Caco-2 (cell line): ENCODE data around the gene RPH3AL. TPM values are rescaled to one million over a fixed set of nuclear protein-coding genes. Genes with fewer than 3 reads are reported as not detected.

Experiments used
- BruUV-seq: library from RNA; stranded (reverse); fragments of 400-500 nt; replicated peaks from 2 replicates; lab custom pipeline; 2021; lab: Mats Ljungman, UMichigan
- CTCF ChIA-PET: fragments of 300-600 bp; sonication (Branson Sonifier 250); formaldehyde crosslinking; loops from one replicate; lab custom pipeline; 2022; ENCODE audit warnings: antibody characterized with exemption; lab: Charles Lee
- POLR2A ChIA-PET: fragments of 300-600 bp; sonication (Branson Sonifier 250); formaldehyde crosslinking; loops from one replicate; lab custom pipeline; 2022; ENCODE audit warnings: antibody characterized with exemption; lab: Charles Lee
- DNase-seq, 2 experiments: peaks; one replicate each; pipeline versions ENCODE4 v3.0.0 to v3.0.0-alpha.2; 2020 to 2022
- H3K27me3 ChIP-seq: replicated peaks from 2 replicates; pipeline ENCODE4 v1.6.0; 2011; ENCODE audit warnings: low read length; ENCODE audit not compliant: control insufficient read depth, insufficient read depth
- H3K36me3 ChIP-seq: 2 replicates; pipeline ENCODE4 v1.5.1; 2011; ENCODE audit warnings: low read length; ENCODE audit not compliant: control insufficient read depth, insufficient read depth
- H3K4me1 ChIP-seq: fragments of 250-450 bp; sonication (Bioruptor Pico); 2 replicates; pipeline ENCODE4 v1.5.1; 2020; ENCODE audit warnings: mild to moderate bottlenecking
- H3K4me3 ChIP-seq: 2 replicates; pipeline ENCODE4 v1.5.1; 2011; ENCODE audit warnings: low read depth, mild to moderate bottlenecking, control low read depth, low read length
- H3K9me3 ChIP-seq: fragments of 250-450 bp; sonication (Bioruptor Pico); 2 replicates; pipeline ENCODE4 v1.5.1; 2020; ENCODE audit warnings: mild to moderate bottlenecking, moderate library complexity
- H3K27ac Mint-ChIP-seq: one replicate; pipeline ENCODE4 v1.8.0; 2022; ENCODE audit warnings: mixed read lengths; ENCODE audit not compliant: unreplicated experiment
- H3K27me3 Mint-ChIP-seq: one replicate; pipeline ENCODE4 v1.8.0; 2022; ENCODE audit warnings: mixed read lengths; ENCODE audit not compliant: insufficient read depth, unreplicated experiment
- H3K36me3 Mint-ChIP-seq: one replicate; pipeline ENCODE4 v1.8.0; 2022; ENCODE audit warnings: mild to moderate bottlenecking, mixed read lengths; ENCODE audit not compliant: insufficient read depth, unreplicated experiment
- H3K4me1 Mint-ChIP-seq: one replicate; pipeline ENCODE4 v1.8.0; 2022; ENCODE audit warnings: low read depth, mixed read lengths; ENCODE audit not compliant: unreplicated experiment
- H3K4me3 Mint-ChIP-seq: one replicate; pipeline ENCODE4 v1.8.0; 2022; ENCODE audit warnings: mild to moderate bottlenecking, moderate library complexity, mixed read lengths; ENCODE audit not compliant: unreplicated experiment
- H3K9me3 Mint-ChIP-seq: one replicate; pipeline ENCODE4 v1.8.0; 2022; ENCODE audit warnings: mixed read lengths; ENCODE audit not compliant: unreplicated experiment
- intact Hi-C: fragments of 100-400 bp; cut with micrococcal nuclease; formaldehyde crosslinking; loops from one replicate; pipeline ENCODE4 v1.10.0; 2022; ENCODE audit not compliant: unreplicated experiment
- total RNA-seq: library from RNA; stranded (reverse); gene quantifications from 2 replicates; pipeline ENCODE4 v1.2.3, GENCODE V29; 2022
- TF ChIP-seq, protein P1 (sequence below), 2 experiments: fragments of 200-600 bp in 1 of 2; IDR thresholded peaks; 1 replicate in 1 of 2; 2 replicates in 1 of 2; pipeline versions ENCODE4 v1.5.1 to v1.8.0; 2011 to 2022; ENCODE audit warnings: antibody characterized with exemption in 1 of 2, control low read depth in 1 of 2, inconsistent platforms in 1 of 2, low read depth in 1 of 2, low read length in 1 of 2, mild to moderate bottlenecking in 1 of 2, moderate library complexity in 1 of 2; ENCODE audit not compliant: insufficient read depth in 1 of 2, severe bottlenecking in 1 of 2, unreplicated experiment in 1 of 2

RPH3AL gene
- total RNA-seq, 1 experiment from 2014 or later = 36.0 TPM

DNA sequence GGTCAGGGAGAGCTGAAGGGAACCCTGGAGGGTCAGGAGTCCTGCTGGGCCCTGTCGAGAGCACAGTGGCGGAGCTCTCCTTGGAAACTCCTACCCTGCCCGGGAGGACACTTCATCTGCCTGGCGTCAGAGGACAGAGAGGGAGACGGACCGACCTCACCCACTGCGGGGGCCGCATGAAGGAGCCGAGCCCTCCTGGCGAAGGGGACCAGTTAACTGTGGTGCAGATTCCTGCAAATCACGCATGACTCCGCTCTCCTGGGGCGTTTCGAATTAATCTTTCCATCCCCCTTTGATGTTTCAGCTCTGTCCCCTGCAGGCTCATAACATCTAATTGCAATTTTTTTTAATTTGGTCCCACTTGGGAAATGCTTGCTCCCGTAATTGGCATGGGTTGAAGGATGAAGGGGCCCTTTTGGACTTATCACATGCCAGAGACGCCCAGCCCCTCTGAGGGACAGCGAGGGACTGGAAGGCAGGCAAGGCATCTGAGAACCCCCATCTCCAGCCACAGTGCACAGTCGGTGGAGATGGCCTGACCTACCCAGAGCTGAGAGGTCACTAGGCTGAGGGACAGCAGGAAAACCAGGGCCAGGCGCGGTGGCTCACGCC is 26.5 kb downstream of the RPH3AL start:
- no TSS peak for BruUV-seq
- Histone ChIP-seq H3K27me3 (no peaks in the 10 kb centered on the region), H3K4me1 (no peaks in the 10 kb centered on the region), H3K9me3 (no peaks in the 10 kb centered on the region), H3K36me3 (peaks cover 1% of the 10 kb centered on the region), H3K4me3 (no peak overlapping the region)
- Mint-ChIP-seq H3K9me3 (no peaks in the 10 kb centered on the region), H3K4me3 (no peak overlapping the region), H3K36me3 (peaks cover 13% of the 10 kb centered on the region), H3K27me3 (no peaks in the 10 kb centered on the region), H3K4me1 (no peaks in the 10 kb centered on the region), H3K27ac (no peak overlapping the region)
- CTCF ChIA-PET = no interaction called here
- POLR2A ChIA-PET = no interaction called here
- no peak for DNase-seq
- intact Hi-C loops = no loop called here
- TF ChIP-seq, protein P1, sequence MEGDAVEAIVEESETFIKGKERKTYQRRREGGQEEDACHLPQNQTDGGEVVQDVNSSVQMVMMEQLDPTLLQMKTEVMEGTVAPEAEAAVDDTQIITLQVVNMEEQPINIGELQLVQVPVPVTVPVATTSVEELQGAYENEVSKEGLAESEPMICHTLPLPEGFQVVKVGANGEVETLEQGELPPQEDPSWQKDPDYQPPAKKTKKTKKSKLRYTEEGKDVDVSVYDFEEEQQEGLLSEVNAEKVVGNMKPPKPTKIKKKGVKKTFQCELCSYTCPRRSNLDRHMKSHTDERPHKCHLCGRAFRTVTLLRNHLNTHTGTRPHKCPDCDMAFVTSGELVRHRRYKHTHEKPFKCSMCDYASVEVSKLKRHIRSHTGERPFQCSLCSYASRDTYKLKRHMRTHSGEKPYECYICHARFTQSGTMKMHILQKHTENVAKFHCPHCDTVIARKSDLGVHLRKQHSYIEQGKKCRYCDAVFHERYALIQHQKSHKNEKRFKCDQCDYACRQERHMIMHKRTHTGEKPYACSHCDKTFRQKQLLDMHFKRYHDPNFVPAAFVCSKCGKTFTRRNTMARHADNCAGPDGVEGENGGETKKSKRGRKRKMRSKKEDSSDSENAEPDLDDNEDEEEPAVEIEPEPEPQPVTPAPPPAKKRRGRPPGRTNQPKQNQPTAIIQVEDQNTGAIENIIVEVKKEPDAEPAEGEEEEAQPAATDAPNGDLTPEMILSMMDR (IDR thresholded peaks at IDR 0.05; ENCODE audit: insufficient read depth in 1 of 2, low read depth in 1 of 2, low read length in 1 of 2, severe bottlenecking in 1 of 2, unreplicated experiment in 1 of 2) = no peak

DNA sequence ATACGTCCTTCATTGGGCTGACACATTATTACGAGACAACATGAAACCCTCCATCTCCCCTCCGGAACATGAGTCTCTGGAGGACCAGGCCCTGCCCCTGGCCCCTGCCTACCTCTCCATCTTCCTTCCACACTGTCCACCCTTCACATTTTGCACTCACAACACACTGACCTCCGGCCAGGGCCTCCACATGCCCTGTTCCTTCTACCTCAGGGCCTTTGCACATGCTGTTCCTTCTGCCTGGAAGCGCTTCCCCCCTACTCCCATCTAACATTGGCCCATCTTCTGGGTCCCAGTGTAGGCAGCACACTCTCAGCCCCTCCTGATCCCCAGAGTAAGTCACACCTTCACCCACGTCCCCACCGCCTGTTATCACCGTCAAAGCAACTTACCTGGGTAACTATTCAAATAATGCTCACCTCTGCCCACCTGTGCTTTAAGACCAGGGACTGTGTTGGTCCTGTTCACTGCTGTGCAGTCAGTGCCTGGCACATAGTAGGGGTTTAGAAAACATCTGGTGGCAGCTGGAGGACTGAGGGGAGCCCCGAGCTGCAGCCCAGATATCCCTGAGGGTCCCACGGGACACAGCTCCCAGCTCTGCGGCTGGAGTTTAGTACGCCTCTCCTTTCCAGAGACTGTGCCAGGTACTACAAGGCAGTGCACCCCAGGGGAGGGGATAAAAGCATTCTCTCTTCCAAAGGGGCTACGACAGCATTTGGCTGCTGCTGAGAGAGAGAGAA is 27.2 kb downstream of the RPH3AL start:
- H3K4me3 Mint-ChIP-seq = no peak overlapping the region
- H3K9me3 Mint-ChIP-seq = no peaks in the 10 kb centered on the region
- H3K27ac Mint-ChIP-seq = no peak overlapping the region
- H3K36me3 Mint-ChIP-seq = peaks cover 10% of the 10 kb centered on the region
- Histone ChIP-seq H3K27me3 (no peaks in the 10 kb centered on the region), H3K4me3 (no peak overlapping the region), H3K4me1 (no peaks in the 10 kb centered on the region), H3K9me3 (no peaks in the 10 kb centered on the region), H3K36me3 (peaks cover 1% of the 10 kb centered on the region)
- TF ChIP-seq, protein P1 (IDR thresholded peaks at IDR 0.05; ENCODE audit: insufficient read depth in 1 of 2, low read depth in 1 of 2, low read length in 1 of 2, severe bottlenecking in 1 of 2, unreplicated experiment in 1 of 2) = no peak
- ChIA-PET CTCF (no interaction called here), POLR2A (no interaction called here)
- H3K27me3 Mint-ChIP-seq = no peaks in the 10 kb centered on the region
- no TSS peak for BruUV-seq
- H3K4me1 Mint-ChIP-seq = no peaks in the 10 kb centered on the region
- intact Hi-C loops = no loop called here
- no peak for DNase-seq

DNA sequence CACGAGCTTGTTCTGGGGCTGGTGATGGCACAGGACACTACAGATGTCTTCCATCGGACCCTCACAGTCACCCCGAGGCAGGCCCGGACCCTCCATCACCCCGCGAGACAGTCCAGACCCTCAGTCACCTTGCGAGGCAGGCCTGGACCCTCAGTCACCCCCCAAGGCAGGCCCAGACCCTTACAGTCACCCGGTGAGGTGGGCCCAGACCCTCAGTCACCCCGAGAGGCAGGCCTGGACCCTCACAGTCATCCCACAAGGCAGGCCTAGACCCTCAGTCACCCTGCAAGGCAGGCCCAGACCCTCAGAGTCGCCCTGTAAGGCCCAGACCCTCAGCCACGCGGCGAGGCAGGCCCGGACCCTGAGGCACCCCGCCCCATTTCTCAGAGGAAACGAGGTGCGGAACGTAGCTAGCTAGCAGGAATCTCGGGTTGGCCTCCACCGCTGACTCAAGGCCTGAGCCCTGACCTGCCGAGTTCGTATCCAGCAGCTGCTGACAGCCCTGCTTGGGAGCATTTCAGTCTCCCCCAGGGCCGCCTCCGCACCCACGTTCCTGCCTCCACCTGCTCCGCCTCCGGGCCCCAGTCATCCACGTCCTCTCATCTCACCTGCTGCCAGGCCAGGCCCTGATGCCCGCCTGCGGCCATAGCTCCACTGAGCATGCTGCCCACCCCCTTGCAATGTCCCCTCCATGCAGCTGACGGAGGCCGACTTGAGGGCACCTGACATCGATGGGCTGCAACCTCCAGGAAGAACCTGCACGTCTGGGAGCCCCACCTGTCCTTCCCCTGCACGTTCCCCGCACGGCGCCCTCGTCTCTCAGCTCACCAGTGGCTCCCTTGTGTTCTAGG is 28.7 kb downstream of the RPH3AL start:
- no TSS peak for BruUV-seq
- intact Hi-C loops = no loop called here
- TF ChIP-seq, protein P1 (IDR thresholded peaks at IDR 0.05; ENCODE audit: insufficient read depth in 1 of 2, low read depth in 1 of 2, low read length in 1 of 2, severe bottlenecking in 1 of 2, unreplicated experiment in 1 of 2) = no peak
- Histone ChIP-seq H3K36me3 (peaks cover 6% of the 10 kb centered on the region), H3K4me3 (no peak overlapping the region), H3K27me3 (no peaks in the 10 kb centered on the region), H3K9me3 (no peaks in the 10 kb centered on the region), H3K4me1 (no peaks in the 10 kb centered on the region)
- POLR2A ChIA-PET = no interaction called here
- Mint-ChIP-seq H3K27me3 (no peaks in the 10 kb centered on the region), H3K9me3 (no peaks in the 10 kb centered on the region), H3K27ac (no peak overlapping the region), H3K4me1 (no peaks in the 10 kb centered on the region), H3K36me3 (peaks cover 17% of the 10 kb centered on the region), H3K4me3 (no peak overlapping the region)
- DNase-seq = no peak
- CTCF ChIA-PET = no interaction called here
